GM18861 (cell line): Measurements from ENCODE around the gene POLR2H.
"Not testable (repeated sequence)": the region's sequence is repeated elsewhere in the genome, so short reads cannot be mapped to it uniquely, and the experiment has no call there.

Experiments used
- ATAC-seq: cut with Tn5 transposase; IDR thresholded peaks from one replicate; pipeline ENCODE4 v1.9.1; 2021; ENCODE audit not compliant: unreplicated experiment

The POLR2H gene

DNA sequence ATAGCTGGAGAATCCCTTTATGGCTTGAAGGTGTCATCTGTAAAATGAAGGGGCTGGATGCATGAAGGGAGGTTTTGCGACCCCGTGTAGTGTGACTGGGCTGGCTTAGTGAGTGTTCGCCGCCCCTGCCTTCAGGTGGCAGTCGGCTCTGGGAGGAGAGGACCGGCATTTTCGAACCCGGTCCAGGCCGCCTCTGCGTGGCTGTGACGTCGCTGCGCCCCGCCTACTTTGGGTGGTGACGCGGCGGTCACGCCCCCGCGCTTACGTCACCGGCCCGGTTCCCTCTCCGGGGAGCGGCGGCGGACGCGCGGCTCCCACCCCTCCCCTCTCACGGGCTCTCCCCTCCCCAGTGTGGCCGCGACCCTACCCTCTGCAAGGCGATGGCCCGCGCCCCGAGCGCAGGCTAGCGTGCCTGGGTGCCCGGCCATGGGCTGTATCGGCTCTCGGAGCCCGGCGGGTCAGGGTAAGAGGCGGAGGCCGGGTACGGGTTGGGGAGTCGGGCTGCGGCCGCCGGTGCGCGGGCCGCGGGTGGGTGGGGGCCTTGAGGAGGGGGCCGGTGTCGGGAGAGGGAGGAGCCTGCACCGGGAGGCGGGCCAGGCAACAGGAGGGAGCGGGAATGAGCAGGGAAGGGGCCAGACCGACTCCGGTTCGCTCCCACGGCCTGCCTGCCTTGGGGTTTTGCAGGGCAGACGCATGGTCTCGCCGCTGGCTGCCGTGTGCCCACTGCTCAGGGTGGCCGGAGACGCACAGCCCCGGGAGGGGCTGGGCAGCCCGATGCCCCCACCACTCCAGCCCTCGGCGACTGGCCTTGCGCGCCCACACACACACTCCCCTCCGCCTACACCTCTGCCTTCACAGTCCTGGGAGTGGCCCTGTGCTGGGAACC lies 25.6 kb upstream of the POLR2H start:
- ATAC-seq: peak; percentile 65

GRCh38 chr3:184336547-184337398 lies 24.7 kb upstream of the POLR2H start:
- no peak for ATAC-seq

DNA sequence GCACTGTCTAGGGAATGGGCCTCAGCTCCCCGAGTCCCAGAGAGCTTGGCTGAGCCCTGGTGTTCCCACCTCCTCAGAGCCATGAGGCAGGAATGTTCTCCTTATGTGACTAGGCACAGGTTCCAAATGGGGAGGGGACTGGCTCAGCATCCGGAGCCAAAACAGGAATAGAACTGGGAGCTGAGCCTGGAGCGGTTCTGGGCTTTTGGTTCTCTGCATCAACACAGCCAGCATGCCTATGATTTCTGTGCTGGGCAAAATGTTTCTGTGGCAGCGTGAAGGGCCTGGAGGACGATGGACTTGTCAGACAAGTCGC lies 24.2 kb upstream of the POLR2H start, which contains the start of gene FAM131A:
TSS of gene FAM131A (plus strand) at position 202 of the 316 bp plus-strand sequence. CDS start at position 233, 31 bp downstream.
- ATAC-seq: no peak

DNA sequence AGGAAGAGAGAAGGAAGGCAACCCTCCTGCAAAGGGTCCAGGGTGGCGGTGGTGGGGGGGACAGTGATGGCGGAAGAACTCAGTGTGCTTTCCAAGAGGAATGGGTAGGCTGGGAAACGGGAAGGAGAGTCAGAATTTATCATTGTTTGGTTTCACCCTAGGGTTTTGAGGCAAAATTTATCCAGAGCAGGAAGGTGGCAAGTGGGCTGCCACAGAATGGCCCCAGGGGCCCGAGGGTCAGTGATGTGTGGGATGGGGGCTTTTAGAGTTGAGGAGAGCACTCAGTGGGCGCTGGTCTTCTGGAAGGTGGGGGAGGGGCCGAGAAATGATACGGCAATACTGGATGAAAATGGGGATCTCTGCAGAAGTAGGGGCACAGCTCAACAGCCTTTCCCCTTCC lies 23.5 kb upstream of the POLR2H start:
- no peak for ATAC-seq

GRCh38 chr3:184338511-184338945 lies 23.0 kb upstream of the POLR2H start:
- no peak for ATAC-seq

- ATAC-seq: no peak
Observed at GRCh38 chr3:184339001-184339400, 22.5 kb upstream of the POLR2H start.

- ATAC-seq: not testable (repeated sequence)
Observed at GRCh38 chr3:184339451-184340135, 21.9 kb upstream of the POLR2H start.

- no peak for ATAC-seq
Observed at GRCh38 chr3:184341925-184342324, 19.6 kb upstream of the POLR2H start.

GRCh38 chr3:184343200-184343876 lies 18.2 kb upstream of the POLR2H start:
- no peak for ATAC-seq

DNA sequence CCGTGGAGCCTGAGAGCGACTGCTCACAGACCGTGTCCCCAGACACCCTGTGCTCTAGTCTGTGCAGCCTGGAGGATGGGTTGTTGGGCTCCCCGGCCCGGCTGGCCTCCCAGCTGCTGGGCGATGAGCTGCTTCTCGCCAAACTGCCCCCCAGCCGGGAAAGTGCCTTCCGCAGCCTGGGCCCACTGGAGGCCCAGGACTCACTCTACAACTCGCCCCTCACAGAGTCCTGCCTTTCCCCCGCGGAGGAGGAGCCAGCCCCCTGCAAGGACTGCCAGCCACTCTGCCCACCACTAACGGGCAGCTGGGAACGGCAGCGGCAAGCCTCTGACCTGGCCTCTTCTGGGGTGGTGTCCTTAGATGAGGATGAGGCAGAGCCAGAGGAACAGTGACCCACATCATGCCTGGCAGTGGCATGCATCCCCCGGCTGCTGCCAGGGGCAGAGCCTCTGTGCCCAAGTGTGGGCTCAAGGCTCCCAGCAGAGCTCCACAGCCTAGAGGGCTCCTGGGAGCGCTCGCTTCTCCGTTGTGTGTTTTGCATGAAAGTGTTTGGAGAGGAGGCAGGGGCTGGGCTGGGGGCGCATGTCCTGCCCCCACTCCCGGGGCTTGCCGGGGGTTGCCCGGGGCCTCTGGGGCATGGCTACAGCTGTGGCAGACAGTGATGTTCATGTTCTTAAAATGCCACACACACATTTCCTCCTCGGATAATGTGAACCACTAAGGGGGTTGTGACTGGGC lies 16.8 kb upstream of the POLR2H start:
- ATAC-seq: no peak

DNA sequence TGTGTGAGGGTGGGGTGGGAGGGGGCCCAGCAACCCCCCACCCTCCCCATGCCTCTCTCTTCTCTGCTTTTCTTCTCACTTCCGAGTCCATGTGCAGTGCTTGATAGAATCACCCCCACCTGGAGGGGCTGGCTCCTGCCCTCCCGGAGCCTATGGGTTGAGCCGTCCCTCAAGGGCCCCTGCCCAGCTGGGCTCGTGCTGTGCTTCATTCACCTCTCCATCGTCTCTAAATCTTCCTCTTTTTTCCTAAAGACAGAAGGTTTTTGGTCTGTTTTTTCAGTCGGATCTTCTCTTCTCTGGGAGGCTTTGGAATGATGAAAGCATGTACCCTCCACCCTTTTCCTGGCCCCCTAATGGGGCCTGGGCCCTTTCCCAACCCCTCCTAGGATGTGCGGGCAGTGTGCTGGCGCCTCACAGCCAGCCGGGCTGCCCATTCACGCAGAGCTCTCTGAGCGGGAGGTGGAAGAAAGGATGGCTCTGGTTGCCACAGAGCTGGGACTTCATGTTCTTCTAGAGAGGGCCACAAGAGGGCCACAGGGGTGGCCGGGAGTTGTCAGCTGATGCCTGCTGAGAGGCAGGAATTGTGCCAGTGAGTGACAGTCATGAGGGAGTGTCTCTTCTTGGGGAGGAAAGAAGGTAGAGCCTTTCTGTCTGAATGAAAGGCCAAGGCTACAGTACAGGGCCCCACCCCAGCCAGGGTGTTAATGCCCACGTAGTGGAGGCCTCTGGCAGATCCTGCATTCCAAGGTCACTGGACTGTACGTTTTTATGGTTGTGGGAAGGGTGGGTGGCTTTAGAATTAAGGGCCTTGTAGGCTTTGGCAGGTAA lies 16.0 kb upstream of the POLR2H start:
- ATAC-seq: no peak

- no peak for ATAC-seq
Observed at GRCh38 chr3:184346480-184347190, 14.9 kb upstream of the POLR2H start.

DNA sequence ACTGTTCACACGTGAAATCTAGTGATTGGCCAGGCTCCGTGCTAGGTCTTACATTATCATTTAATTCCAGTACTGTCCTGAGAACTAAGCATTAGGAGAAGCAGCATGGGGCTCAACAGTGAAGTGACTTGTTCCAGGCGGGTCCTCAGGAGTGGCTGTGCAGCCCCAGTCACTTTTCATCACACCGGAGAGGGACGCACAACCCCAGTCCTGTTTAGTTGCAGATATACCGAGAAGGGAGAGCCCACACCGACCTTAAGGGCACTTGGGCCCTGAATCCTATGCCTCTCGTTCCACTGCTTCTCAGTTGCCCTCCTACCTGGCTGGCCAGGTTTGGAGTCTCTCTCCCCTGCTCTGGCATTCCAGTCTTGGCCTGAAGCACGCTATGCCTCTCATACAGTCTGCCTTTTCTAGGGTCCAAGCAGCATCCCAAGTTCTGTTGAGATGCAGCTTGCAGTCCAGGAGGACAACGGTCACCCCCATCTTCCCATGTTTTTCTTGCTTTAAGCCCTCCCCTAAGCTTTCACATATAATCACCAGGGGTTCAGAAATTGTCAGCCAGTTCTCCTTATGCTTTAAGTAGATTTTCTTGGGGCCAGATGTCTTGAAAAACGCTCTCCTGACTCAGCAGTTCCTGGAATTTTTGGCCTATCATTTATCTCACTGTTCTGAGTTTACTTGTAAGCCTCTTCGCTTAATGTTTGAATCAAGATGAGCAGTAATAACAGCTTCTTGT lies 14.0 kb upstream of the POLR2H start:
- ATAC-seq: no peak

- ATAC-seq: no peak
Observed at GRCh38 chr3:184348057-184348382, 13.5 kb upstream of the POLR2H start.

DNA sequence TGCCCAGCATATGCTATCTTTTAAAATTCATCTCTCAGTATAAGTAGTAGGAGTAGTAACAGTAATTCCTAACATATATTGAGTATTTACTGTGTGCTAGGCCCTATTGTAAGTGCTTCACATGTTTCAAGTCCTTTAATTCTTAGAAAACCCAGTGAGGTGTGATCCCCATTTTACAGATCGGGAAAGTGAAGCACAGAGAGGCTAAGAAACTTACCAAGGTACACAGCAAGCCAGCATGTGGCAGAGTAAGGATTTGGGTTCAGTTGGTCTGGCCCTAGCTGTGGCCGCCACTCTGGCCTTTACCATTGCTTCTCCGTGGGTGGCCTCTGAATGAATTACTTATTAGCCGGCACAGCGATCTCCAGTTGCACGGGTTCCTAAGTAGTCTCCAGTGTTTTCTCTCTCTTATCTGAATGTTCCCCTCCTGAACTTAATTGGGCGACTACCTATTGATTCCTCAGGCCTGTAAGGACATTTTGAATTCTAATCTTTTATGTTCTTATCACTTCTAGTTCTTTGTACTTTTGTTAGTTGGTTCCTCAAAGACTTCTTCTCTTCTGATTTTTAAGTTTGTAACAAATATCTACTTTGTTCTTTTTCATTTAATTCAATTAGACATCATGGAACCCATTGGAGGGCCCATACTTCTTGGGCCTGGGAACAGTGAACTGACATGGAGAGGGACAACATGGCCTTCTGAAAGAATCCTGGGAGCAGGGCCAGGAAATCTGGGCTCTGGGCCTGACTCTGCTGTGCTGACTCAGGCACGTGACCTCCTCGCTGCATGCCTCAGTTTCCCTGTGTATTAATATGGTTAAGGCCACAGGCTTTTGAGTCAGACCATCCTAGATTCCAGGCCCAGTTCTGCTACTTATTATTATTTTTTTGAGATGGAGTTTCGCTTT lies 11.7 kb upstream of the POLR2H start:
- no peak for ATAC-seq

DNA sequence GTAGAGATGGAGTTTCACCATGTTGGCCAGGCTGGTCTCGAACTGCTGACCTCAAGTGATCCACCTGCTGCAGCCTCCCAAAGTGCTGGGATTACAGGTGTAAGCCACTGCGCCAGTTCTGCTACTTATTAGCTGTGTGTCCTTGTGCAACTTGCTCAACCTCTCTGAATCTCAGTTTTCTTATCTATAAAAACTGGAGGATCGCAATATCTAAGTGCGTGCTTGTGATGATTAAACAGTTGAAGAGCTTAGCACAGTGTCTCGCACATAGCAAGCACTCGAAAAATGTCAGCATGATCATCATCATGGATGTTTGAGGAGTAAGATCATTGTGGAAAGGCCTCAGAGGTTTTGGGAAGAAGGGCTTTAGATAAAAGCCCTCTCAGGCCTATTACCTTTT lies 10.9 kb upstream of the POLR2H start:
- ATAC-seq: no peak

DNA sequence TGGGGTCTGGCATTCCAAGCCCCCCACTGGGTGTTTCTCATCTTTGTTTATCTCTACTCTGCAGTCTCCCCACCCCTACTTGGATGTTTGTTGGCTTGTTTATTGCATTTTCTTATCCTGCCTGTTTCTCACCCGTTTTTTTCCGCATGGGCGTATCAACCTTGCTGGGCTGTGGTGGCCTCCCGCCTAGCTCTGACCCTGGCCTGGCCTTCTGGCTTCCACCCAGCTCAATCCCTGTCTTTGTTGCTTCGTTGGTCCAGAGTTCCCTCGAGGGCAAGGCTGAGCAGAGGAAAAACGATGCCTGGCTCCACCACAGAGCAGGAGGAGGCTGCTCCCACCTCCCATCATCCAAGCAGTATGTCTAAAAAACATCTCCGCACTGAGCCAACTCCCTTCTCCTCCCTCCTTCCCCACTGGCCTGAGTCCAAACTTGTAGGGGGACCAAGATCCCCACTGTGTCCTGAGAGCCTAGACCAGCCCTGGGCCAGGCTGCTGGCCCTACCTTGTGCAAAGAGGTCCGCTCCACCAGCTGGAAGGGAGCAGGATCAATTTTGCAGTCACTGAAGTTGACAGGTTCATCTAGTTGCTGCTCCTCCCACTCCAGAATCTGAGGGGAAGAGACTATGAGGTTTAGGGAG lies 9.9 kb upstream of the POLR2H start:
- no peak for ATAC-seq
